ENCODE data around the gene MYO3B.

Gene MYO3B, protein sequence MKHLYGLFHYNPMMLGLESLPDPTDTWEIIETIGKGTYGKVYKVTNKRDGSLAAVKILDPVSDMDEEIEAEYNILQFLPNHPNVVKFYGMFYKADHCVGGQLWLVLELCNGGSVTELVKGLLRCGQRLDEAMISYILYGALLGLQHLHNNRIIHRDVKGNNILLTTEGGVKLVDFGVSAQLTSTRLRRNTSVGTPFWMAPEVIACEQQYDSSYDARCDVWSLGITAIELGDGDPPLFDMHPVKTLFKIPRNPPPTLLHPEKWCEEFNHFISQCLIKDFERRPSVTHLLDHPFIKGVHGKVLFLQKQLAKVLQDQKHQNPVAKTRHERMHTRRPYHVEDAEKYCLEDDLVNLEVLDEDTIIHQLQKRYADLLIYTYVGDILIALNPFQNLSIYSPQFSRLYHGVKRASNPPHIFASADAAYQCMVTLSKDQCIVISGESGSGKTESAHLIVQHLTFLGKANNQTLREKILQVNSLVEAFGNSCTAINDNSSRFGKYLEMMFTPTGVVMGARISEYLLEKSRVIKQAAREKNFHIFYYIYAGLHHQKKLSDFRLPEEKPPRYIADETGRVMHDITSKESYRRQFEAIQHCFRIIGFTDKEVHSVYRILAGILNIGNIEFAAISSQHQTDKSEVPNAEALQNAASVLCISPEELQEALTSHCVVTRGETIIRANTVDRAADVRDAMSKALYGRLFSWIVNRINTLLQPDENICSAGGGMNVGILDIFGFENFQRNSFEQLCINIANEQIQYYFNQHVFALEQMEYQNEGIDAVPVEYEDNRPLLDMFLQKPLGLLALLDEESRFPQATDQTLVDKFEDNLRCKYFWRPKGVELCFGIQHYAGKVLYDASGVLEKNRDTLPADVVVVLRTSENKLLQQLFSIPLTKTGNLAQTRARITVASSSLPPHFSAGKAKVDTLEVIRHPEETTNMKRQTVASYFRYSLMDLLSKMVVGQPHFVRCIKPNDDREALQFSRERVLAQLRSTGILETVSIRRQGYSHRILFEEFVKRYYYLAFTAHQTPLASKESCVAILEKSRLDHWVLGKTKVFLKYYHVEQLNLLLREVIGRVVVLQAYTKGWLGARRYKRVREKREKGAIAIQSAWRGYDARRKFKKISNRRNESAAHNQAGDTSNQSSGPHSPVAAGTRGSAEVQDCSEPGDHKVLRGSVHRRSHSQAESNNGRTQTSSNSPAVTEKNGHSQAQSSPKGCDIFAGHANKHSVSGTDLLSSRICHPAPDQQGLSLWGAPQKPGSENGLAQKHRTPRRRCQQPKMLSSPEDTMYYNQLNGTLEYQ (N-terminal part only)

GRCh38 chr2:170177950-170178781 lies at the start of gene MYO3B:
MYO3B (plus strand) TSS chr2:170178147; CDS start chr2:170178288, 141 bp downstream.
- no peak for DNase-seq (ENCODE audit: low read depth in 2 of 2, low spot score in 1 of 2)

- no peak for DNase-seq (ENCODE audit: low read depth in 2 of 2, low spot score in 1 of 2)
Measured at GRCh38 chr2:170139276-170139967, 38.5 kb upstream of the MYO3B start.

DNA sequence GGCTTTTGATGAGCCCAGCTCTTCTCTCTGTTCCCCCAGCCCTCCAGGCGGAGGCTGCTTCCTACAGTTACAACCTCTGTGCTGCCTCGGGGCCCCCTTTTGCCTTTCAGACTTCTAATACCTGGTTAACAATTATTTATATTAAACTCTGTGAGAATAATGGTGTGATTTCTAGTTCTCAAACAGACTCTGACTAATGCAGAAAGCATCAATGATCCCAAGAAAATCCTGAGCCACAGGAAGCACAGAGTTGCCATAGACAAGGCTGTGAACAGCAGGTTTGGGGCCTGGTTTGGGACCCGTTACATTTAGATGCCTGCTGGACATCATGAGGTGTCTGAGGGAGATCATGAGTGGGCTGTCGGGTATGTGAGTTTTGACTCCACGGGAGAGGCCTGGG lies 37.4 kb upstream of the MYO3B start:
- DNase-seq (ENCODE audit: low read depth in 2 of 2, low spot score in 1 of 2) = no peak

DNA sequence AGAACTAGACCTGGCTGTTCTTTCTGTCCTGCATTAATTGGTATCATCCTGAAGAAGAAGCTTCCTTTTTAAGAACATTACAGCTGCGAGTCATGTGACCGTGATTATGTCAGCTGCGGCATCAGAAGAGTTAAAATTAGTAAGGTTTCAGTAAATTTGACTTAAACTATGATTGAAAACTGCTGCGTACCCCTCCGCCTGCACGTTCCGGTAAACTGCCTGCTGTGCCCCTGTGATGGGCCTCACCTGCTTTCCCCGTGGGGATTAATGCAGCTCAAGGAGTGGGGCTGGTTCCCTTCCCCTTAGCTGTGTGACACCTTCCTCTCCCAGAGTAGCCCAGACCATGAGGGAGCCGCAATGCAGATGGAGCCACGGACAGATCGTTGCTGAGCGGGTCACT lies 36.1 kb upstream of the MYO3B start:
- no peak for DNase-seq (ENCODE audit: low read depth in 2 of 2, low spot score in 1 of 2)

DNA sequence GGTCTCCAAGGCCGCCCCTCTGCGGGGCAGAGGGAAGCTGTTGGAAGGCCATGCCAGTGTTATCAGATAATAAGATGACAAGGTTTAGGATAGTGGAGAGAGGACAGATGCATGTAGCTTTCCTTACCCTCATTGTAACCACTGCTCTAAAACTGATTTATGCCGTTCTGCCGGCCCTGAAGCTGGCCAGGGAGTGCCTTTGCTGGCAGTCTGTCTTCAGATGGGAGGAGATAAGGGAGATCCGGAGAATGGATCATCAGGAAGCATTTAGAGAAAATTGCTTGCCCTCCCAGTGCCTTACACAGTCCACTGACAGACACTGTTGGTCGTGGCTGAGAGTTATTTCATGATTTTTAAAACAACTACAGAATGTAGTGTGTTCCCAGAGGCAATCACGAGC lies 35.4 kb upstream of the MYO3B start:
- DNase-seq (ENCODE audit: low read depth in 2 of 2, low spot score in 1 of 2) = no peak

GRCh38 chr2:170143045-170143717 lies 34.8 kb upstream of the MYO3B start:
- no peak for DNase-seq (ENCODE audit: low read depth in 2 of 2, low spot score in 1 of 2)

GRCh38 chr2:170144761-170145160 lies 33.2 kb upstream of the MYO3B start:
- DNase-seq (ENCODE audit: low read depth in 2 of 2, low spot score in 1 of 2) = no peak

GRCh38 chr2:170145191-170145590 lies 32.8 kb upstream of the MYO3B start:
- DNase-seq (ENCODE audit: low read depth in 2 of 2, low spot score in 1 of 2) = no peak

DNA sequence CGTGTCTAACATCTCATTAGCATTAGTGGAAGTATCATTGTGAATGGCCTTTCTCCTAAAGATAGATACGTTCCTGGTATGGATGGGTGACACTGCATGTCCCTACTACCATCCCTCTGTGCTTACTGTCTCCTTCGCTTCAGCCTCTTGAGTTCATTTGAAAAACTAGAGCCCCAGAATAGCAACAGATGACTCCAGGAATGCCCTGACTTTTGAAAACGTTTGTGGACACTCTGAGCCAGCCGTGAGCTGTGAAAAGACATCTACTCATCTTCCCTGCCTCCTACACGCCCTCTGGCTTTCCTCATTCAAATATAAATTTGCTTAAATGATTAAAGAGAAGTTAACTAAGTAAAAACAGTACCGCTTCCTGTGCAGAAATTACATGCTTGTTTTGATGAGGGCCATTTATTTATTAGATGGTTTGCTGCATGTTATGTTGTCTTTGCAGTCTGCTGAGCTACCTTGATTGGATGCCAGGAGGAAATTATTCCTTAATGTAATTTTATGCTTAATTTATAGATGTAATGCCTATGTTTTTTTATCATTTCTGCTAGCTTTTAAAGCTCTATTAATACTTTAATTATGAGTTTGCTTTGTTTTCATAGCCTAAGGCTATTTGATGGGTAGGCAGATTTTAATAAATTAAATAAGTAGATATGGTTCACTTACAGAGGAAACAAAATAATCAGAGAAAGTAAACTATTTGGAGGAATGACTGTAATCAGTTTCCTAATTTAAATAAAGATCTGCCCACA lies 32.1 kb upstream of the MYO3B start:
- DNase-seq (ENCODE audit: low read depth in 2 of 2, low spot score in 1 of 2) = no peak

GRCh38 chr2:170146784-170147183 lies 31.2 kb upstream of the MYO3B start:
- DNase-seq (ENCODE audit: low read depth in 2 of 2, low spot score in 1 of 2) = no peak

GRCh38 chr2:170147576-170147975 lies 30.4 kb upstream of the MYO3B start:
- no peak for DNase-seq (ENCODE audit: low read depth in 2 of 2, low spot score in 1 of 2)

DNA sequence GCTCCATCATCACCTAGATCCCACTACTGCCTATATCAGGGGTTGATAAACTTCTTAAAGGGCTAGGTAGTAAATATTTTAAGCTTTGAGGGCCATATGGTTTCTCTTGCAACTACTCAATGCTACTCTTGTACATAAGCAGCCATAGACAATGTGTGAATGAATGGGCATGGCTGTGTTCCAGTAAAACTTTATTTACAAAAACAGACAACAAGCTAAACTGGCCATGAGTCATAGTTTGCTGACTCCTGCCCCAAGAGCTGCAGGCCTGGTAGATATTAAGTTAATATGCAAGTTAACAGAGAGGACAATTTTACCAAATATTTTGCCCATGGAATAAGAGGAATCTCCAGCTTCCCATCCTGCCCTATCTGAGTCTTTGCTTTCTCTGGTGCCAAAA lies 29.8 kb upstream of the MYO3B start:
- DNase-seq (ENCODE audit: low read depth in 2 of 2, low spot score in 1 of 2) = no peak

- DNase-seq (ENCODE audit: low read depth in 2 of 2, low spot score in 1 of 2) = no peak
Measured at GRCh38 chr2:170152421-170152820, 25.5 kb upstream of the MYO3B start.

DNA sequence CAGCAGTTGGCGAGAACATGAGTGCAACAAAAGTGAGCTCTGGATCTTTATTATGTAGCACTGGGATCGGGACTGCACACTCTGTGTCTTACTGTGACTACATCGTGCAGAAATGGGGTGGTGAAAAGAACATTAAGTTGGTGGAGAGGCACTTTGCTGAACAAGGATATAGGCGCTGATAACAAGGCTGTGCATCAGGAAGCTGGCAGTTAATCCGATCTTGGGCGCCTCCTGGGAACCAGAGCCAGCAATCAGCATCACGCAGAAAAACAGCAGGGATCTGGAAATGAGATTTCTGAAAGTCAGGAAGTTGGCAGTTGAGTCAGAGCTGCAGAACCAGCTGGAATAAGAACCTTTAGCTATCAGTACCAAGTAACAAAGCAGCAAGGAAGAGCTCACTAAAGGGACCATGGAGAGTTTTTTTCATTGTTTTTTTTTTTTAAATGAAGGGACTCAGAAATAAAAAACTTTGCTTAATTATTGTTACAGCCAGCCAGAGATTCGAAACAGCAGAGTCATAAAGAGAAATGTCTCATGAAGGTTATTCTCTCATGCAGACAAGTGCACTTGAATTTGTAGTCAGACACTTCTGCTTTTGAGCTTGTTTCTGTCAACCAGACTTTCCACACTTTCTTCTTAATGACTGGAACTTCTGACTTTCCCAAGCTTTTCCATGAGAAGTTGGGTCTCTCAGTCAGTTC lies 22.8 kb upstream of the MYO3B start:
- no peak for DNase-seq (ENCODE audit: low read depth in 2 of 2, low spot score in 1 of 2)

DNA sequence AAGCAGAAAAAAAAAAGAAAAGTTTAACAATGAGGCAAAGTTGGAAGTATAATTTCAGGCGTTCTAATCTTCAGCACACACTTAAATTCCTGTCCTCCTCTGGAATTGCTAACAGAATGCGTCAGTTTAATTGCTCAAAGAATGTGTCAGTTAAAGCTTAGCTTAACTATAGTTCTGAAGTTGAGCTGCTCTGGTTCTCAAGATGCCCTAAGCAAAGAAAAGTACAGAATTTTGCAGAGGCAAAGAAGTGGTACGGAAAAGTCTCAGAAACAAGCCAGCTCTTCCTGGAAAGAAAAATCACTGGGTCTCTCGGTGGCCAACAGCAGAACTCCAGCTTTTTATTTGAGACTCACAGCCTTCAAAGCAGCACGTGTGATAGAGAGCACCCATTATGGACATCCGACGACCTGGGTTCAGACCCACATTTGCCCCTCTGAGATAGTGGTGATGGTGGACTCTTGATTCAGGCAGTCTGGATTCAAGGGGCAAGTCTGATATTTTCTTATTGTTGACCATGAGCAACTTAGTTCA lies 22.2 kb upstream of the MYO3B start:
- DNase-seq (ENCODE audit: low read depth in 2 of 2, low spot score in 1 of 2) = no peak

DNA sequence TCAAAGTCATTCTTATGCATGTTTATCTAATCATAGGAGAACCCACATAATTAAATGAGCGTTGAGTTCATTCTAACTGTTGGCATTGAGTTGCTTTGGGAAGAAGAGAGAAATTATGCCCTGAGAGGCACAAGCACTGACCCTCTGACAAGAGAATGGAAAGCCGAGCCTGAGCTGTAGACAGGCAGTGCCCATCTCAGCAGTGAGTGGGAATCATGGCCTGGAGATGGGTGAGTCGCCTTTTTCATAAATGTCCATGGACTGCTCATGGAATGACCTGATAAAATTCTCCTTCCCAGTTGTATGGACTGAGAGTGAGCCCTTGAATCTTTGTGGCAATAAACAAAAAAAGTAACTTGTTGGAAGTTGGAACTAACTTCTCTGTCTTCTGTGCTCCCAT lies 21.4 kb upstream of the MYO3B start:
- no peak for DNase-seq (ENCODE audit: low read depth in 2 of 2, low spot score in 1 of 2)

DNA sequence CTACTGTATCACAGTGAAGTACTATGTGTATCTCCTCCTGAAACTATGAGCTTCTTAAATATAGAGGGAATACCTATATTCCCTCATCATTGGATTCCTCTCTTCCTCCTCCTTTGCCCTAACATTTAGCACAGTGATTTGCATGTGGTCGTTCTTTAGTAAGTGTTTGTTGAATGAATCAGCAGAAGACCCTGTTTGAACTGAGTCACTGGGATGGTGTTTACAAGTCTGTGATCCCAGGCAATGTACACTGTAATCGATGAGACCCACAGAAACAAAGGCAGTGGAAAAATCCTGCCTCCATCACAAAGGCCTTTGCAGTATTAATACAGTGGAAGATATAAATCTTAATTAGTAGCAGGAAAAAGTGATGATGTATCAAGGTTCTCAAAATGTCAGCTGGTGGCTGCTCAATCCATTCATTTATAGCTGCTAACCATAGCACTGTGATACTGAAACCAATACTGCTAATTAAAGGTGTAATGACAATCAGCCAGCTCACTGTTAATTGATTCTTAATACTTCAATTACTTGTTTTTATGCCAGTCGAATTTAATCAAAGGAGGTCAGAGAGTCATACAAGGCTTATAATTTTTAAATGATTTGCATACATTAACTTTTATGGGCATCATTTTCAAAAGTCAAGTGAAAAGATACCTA lies 20.8 kb upstream of the MYO3B start:
- no peak for DNase-seq (ENCODE audit: low read depth in 2 of 2, low spot score in 1 of 2)

Measured in stimulated activated CD8-positive, alpha-beta memory T cell treated with anti-CD3 and anti-CD28 coated beads, Interleukin-4, amount 100 ng/mL, for 4 hours (primary cell).